Ovary (tissue), 3 donors: ENCODE data around the gene LYPD1.

Experiments
- CTCF ChIP-seq, 3 donors: fragments of 450-650 bp in 2 of 3; fragments of 200-600 bp in 1 of 3; IDR thresholded peaks; one replicate each; pipeline versions ENCODE4 v1.5.1 to v1.8.0; 2016 to 2022; ENCODE audit warnings: antibody characterized with exemption in 3 of 3, mild to moderate bottlenecking in 1 of 3
- EP300 ChIP-seq: sonication (generic); formaldehyde crosslinking; IDR thresholded peaks from one replicate; pipeline ENCODE4 v1.6.1; 2017; ENCODE audit warnings: antibody characterized with exemption
- donor health status: DM: no; HTN: no; CAD: no.

- TF ChIP-seq EP300 (no peak), CTCF (IDR thresholded peaks at IDR 0.05) (no peak)
These were observed 7.3 kb downstream of the LYPD1 start for GRCh38 chr2:132662732-132663131.
